CD14-positive monocyte (primary cell): ENCODE results near the gene ZNF865. TPM values are rescaled to one million over a fixed set of nuclear protein-coding genes. Genes with fewer than 3 reads are reported as not detected.
A peak's percentile ranks its signal among the peaks of the same experiment; 100 is the strongest.

Experiments used
- DNase-seq, 3 donors: peaks; one replicate each; pipeline ENCODE4 v3.0.0-alpha.2; 2011 to 2022
- H2AFZ ChIP-seq: 2 replicates; pipeline ENCODE4 v1.6.0; 2012; ENCODE audit warnings: mild to moderate bottlenecking, low read depth, low read length, inconsistent platforms; ENCODE audit not compliant: insufficient read depth, poor library complexity, severe bottlenecking
- H3K27ac ChIP-seq, 2 donors: 1 replicate in 1 of 2; 2 replicates in 1 of 2; pipeline ENCODE4 v1.5.1; 2012 to 2013; ENCODE audit warnings: low read length in 2 of 2, control low read depth in 1 of 2, inconsistent platforms in 1 of 2, low read depth in 1 of 2, mild to moderate bottlenecking in 1 of 2
- H3K27me3 ChIP-seq, 2 donors: one replicate each; pipeline versions ENCODE4 v1.6.0 to v1.6.1; 2011 to 2013; ENCODE audit warnings: low read length in 2 of 2; ENCODE audit not compliant: control insufficient read depth in 2 of 2, insufficient read depth in 2 of 2
- H3K36me3 ChIP-seq, 2 donors: replicated peaks in 1 of 2; 1 replicate in 1 of 2; 2 replicates in 1 of 2; pipeline versions ENCODE4 v1.5.1 to v1.6.1; 2012 to 2013; ENCODE audit warnings: low read length in 2 of 2, control low read depth in 1 of 2, inconsistent platforms in 1 of 2, mild to moderate bottlenecking in 1 of 2; ENCODE audit not compliant: insufficient read depth in 2 of 2, control insufficient read depth in 1 of 2
- H3K4me1 ChIP-seq, 2 donors: 1 replicate in 1 of 2; 2 replicates in 1 of 2; pipeline versions ENCODE4 v1.5.1 to v1.6.1; 2012 to 2013; ENCODE audit warnings: low read length in 2 of 2, control low read depth in 1 of 2, inconsistent platforms in 1 of 2, mild to moderate bottlenecking in 1 of 2, moderate library complexity in 1 of 2; ENCODE audit not compliant: insufficient read depth in 2 of 2, control insufficient read depth in 1 of 2
- H3K4me2 ChIP-seq: replicated peaks from 2 replicates; pipeline ENCODE3; 2012; ENCODE audit warnings: low read length, moderate library complexity, mild to moderate bottlenecking; ENCODE audit not compliant: poor library complexity, severe bottlenecking; ENCODE audit errors: extremely low read depth
- H3K4me3 ChIP-seq, 3 experiments: fragments of 200-600 bp in 1 of 3; sonication (generic) in 1 of 3; replicated peaks in 1 of 3; 1 replicate in 2 of 3; 2 replicates in 1 of 3; pipeline ENCODE4 v1.5.1; 2011 to 2013; ENCODE audit warnings: low read length in 3 of 3, mild to moderate bottlenecking in 3 of 3, control low read depth in 2 of 3, low read depth in 2 of 3, inconsistent platforms in 1 of 3, moderate library complexity in 1 of 3
- H3K79me2 ChIP-seq: 2 replicates; pipeline ENCODE4 v1.6.0; 2012; ENCODE audit warnings: mild to moderate bottlenecking, control low read depth, inconsistent platforms, low read length, moderate library complexity; ENCODE audit not compliant: insufficient read depth
- H3K9ac ChIP-seq: 2 replicates; pipeline ENCODE4 v1.6.0; 2017; ENCODE audit warnings: low read length, mild to moderate bottlenecking; ENCODE audit not compliant: insufficient read depth, poor library complexity, severe bottlenecking
- H3K9me3 ChIP-seq, 2 donors: replicated peaks in 1 of 2; 1 replicate in 1 of 2; 2 replicates in 1 of 2; pipeline versions ENCODE4 v1.5.1 to v1.6.1; 2012 to 2013; ENCODE audit warnings: low read length in 2 of 2, control low read depth in 1 of 2; ENCODE audit not compliant: control insufficient read depth in 1 of 2, insufficient read depth in 1 of 2
- H4K20me1 ChIP-seq: 2 replicates; pipeline ENCODE4 v1.6.0; 2012; ENCODE audit warnings: mild to moderate bottlenecking, low read length, control low read depth, moderate library complexity; ENCODE audit not compliant: insufficient read depth
- H3K27ac Mint-ChIP-seq, 7 donors: one replicate each; pipeline ENCODE4 v1.8.0; 2020; ENCODE audit warnings: mild to moderate bottlenecking in 7 of 7, mixed read lengths in 7 of 7, moderate library complexity in 6 of 7, inconsistent platforms in 2 of 7
- H3K27me3 Mint-ChIP-seq, 3 donors: one replicate each; pipeline ENCODE4 v1.8.0; 2021 to 2022; ENCODE audit warnings: low read depth in 3 of 3, mild to moderate bottlenecking in 3 of 3, mixed read lengths in 3 of 3, moderate library complexity in 3 of 3, inconsistent platforms in 1 of 3
- H3K36me3 Mint-ChIP-seq, 2 donors: one replicate each; pipeline ENCODE4 v1.8.0; 2020; ENCODE audit warnings: mixed read lengths in 2 of 2, inconsistent platforms in 1 of 2, mild to moderate bottlenecking in 1 of 2
- H3K4me1 Mint-ChIP-seq: one replicate; pipeline ENCODE4 v1.8.0; 2020; ENCODE audit warnings: mild to moderate bottlenecking, mixed read lengths
- H3K4me3 Mint-ChIP-seq, 2 donors: one replicate each; pipeline ENCODE4 v1.8.0; 2020; ENCODE audit warnings: mild to moderate bottlenecking in 2 of 2, mixed read lengths in 2 of 2, moderate library complexity in 1 of 2
- H3K9me3 Mint-ChIP-seq, 7 donors: one replicate each; pipeline ENCODE4 v1.8.0; 2020 to 2022; ENCODE audit warnings: mixed read lengths in 7 of 7, mild to moderate bottlenecking in 6 of 7, moderate library complexity in 6 of 7, inconsistent platforms in 2 of 7
- CTCF ChIP-seq: fragments of 200-600 bp; IDR thresholded peaks from one replicate; pipeline ENCODE4 v1.8.0; 2022; ENCODE audit warnings: antibody characterized with exemption, mild to moderate bottlenecking
- whole genome bisulfite sequencing: methylation state at CpG from one replicate; pipeline ENCODE4 v1.1.5; 2013; ENCODE audit warnings: missing lambda C conversion rate; ENCODE audit not compliant: insufficient coverage; 5-methylcytosine and 5-hydroxymethylcytosine counted together
- intact Hi-C, 2 donors: fragments of 100-400 bp; cut with micrococcal nuclease; formaldehyde crosslinking; loops; one replicate each; pipeline versions ENCODE4 v1.15.0 to v1.15.1; 2023
- polyA plus RNA-seq, 3 donors: library from polyadenylated mRNA; depleted of rRNA in 1 of 3; unstranded in 2 of 3; stranded (reverse) in 1 of 3; fragments of 300-500 nt in 2 of 3; fragments of >200 nt in 1 of 3; fragmentation: Illumina TruSeq in 2 of 3; gene quantifications; 1 replicate in 2 of 3; 2 replicates in 1 of 3; pipeline ENCODE4 v1.2.3, GENCODE V29; 2012 to 2021

The ZNF865 gene
- polyA plus RNA-seq, 3 donors: 0.03 to 6.0 (median 0.07) TPM

GRCh38 chr19:55580628-55581144 lies 24.8 kb upstream of the ZNF865 start, which contains the start of gene ZNF579:
Gene ZNF579, minus strand, starts transcription at chr19:55580848. Its CDS starts 1,209 bp downstream, at chr19:55579639.
- peak within 1 kb of the TSS in 1 of 2 donors; percentile 66 for H3K27ac ChIP-seq
- H3K27ac Mint-ChIP-seq: peak within 1 kb of the TSS; percentile 21 to 71 (median 61)

More at GRCh38 chr19:55580628-55581144, 24.8 kb upstream of the ZNF865 start, which contains the start of gene ZNF579:
- H3K9me3 Mint-ChIP-seq: peaks cover 0 to 6% (median 1%) of the 10 kb centered on the region in 7 donors
- Histone ChIP-seq H4K20me1 (no peaks in the 10 kb centered on the region), H3K79me2 (no peaks in the 10 kb centered on the region), H3K36me3 (peaks cover 0 to 2% of the 10 kb centered on the region in 2 donors), H2AFZ (peak within 1 kb of the TSS; percentile 96), H3K9me3 (no peaks in the 10 kb centered on the region), H3K4me2 (peak within 1 kb of the TSS; percentile 77), H3K9ac (peak within 1 kb of the TSS; percentile 75), H3K4me1 (peaks cover 17 to 25% of the 10 kb centered on the region in 2 donors), H3K4me3 (peak within 1 kb of the TSS; percentile 71 to 84 (median 79)), H3K27me3 (peaks cover 3 to 14% of the 10 kb centered on the region in 2 donors)
- peaks cover 3 to 10% of the 10 kb centered on the region in 2 donors for H3K36me3 Mint-ChIP-seq
- TF ChIP-seq CTCF: no peak
- intact Hi-C loops: loop anchor here in 1 of 2 donors (5.0 kb wide), 1 partner anchor 52 kb away; no protein-coding TSS in a partner anchor
- H3K4me3 Mint-ChIP-seq: peak within 1 kb of the TSS; percentile 82 to 88
- peaks cover 13 to 16% (median 16%) of the 10 kb centered on the region in 3 donors for H3K27me3 Mint-ChIP-seq
- DNase-seq: peak; percentile 65 to 75 (median 75)
- peaks cover 24% of the 10 kb centered on the region for H3K4me1 Mint-ChIP-seq
- 0% methylated on average over 11 of the region's 24 CpGs for WGBS
